ENCODE data around the gene TMPRSS3. TPM values are rescaled to one million over a fixed set of nuclear protein-coding genes. Genes with fewer than 3 reads are reported as not detected.

Gene TMPRSS3
- total and polyA plus RNA-seq, 2 donors (not counting 1 experiment from before 2014, with no cell fraction given): 0.10 to 0.12 TPM

DNA sequence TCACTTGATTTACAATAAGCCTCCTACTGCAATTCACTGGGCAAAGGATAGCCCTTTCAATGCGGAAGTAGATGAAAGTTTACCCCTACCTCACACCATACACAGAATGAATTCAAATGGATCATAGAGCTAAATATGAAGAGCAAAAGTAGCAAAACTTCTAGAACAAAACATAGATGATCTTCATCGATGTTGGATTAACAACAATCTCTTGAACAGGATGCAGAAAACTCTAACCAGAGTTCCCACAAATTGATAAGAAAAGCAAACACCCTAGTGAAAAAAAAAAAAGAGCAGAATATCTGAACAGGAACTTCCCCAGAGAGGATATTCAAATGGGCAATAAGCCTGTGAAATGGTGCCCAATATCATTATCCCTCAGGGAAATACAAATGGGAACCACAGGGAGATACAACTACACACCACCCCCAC, 6.0 kb upstream of the TMPRSS3 start:
- POLR2A ChIA-PET: no interaction called here
- no peak overlapping the region for H3K9ac ChIP-seq (ENCODE audit: low read length)
- no peak overlapping the region for H3K4me3 ChIP-seq (ENCODE audit: control extremely low read depth in 1 of 5, extremely low read depth in 1 of 5, insufficient read depth in 1 of 5, low read depth in 2 of 5, low read length in 4 of 5)

DNA sequence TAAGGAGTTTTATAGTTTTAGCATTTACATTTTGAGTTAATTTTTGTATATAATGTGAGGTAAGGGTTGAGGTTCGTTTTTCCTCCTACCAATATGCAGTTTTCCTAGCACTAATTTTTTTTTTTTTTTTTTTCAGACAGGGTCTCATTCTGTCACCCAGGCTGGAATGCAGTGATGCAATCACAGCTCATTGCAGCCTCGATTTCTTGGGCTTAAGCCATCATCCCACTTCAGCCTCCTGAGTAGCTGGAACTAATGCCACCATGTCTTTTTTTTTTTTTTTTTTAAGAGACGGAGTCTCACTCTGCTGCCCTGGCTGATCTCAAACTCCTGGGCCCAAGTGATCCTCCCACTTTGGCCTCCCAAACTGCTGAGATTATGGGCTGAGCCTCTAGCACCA, 5.3 kb upstream of the TMPRSS3 start:
- no peaks in the 10 kb centered on the region for H4K20me1 ChIP-seq (ENCODE audit: control insufficient read depth, insufficient read depth, low read length, poor library complexity, severe bottlenecking)
- 100% methylated on average over 1 of the region's 3 CpGs for WGBS (ENCODE audit: insufficient coverage)
- H3K9me3 ChIP-seq (ENCODE audit: control extremely low read depth in 1 of 3, control insufficient read depth in 2 of 3, insufficient read depth in 1 of 3, low read length in 2 of 3): peaks cover 0 to 3% (median 2%) of the 10 kb centered on the region in 3 donors
- Mint-ChIP-seq H3K4me1 (peaks cover 22% of the 10 kb centered on the region), H3K4me3 (no peak overlapping the region), H3K27me3 (peaks cover 2% of the 10 kb centered on the region), H3K9me3 (ENCODE audit: insufficient read depth) (peaks cover 9% of the 10 kb centered on the region), H3K27ac (no peak overlapping the region)
- H3K9ac ChIP-seq (ENCODE audit: low read length): no peak overlapping the region
- intact Hi-C loops (cut with micrococcal nuclease): no loop called here
- H3K4me1 ChIP-seq (ENCODE audit: control insufficient read depth in 2 of 2, insufficient read depth in 2 of 2, low read length in 2 of 2): peaks cover 4 to 5% of the 10 kb centered on the region in 2 donors
- DNase-seq (no peak), ATAC-seq (ENCODE audit: low read depth) (no peak)
- ChIA-PET CTCF (interaction anchor here (1.1 kb wide), 2 partner anchors 8 to 14 kb away, joined by 3 read pairs; no protein-coding TSS in a partner anchor), POLR2A (no interaction called here)
- no peaks in the 10 kb centered on the region for H3K36me3 ChIP-seq (replicated peaks in 1 of 2; ENCODE audit: control extremely low read depth in 1 of 2, control insufficient read depth in 1 of 2, extremely low read depth in 1 of 2, insufficient read depth in 2 of 2, low read length in 1 of 2)
- H3K4me2 ChIP-seq (replicated peaks; ENCODE audit: low read depth, low read length, poor library complexity, severe bottlenecking): no peak overlapping the region
- H2AFZ ChIP-seq (ENCODE audit: insufficient read depth, low read depth, low read length, poor library complexity, severe bottlenecking): no peak overlapping the region
- H3K4me3 ChIP-seq (ENCODE audit: control extremely low read depth in 1 of 5, extremely low read depth in 1 of 5, insufficient read depth in 1 of 5, low read depth in 2 of 5, low read length in 4 of 5): no peak overlapping the region
- H3K79me2 ChIP-seq (ENCODE audit: control insufficient read depth, insufficient read depth, low read length): no peaks in the 10 kb centered on the region
- no peak overlapping the region for H3K27ac ChIP-seq (ENCODE audit: low read length in 2 of 2)
- no peak for TF ChIP-seq EZH2 (IDR thresholded peaks at IDR 0.05; ENCODE audit: borderline replicate concordance, insufficient read depth, low read depth, low read length, poor library complexity, severe bottlenecking)
- TF ChIP-seq, protein P1, sequence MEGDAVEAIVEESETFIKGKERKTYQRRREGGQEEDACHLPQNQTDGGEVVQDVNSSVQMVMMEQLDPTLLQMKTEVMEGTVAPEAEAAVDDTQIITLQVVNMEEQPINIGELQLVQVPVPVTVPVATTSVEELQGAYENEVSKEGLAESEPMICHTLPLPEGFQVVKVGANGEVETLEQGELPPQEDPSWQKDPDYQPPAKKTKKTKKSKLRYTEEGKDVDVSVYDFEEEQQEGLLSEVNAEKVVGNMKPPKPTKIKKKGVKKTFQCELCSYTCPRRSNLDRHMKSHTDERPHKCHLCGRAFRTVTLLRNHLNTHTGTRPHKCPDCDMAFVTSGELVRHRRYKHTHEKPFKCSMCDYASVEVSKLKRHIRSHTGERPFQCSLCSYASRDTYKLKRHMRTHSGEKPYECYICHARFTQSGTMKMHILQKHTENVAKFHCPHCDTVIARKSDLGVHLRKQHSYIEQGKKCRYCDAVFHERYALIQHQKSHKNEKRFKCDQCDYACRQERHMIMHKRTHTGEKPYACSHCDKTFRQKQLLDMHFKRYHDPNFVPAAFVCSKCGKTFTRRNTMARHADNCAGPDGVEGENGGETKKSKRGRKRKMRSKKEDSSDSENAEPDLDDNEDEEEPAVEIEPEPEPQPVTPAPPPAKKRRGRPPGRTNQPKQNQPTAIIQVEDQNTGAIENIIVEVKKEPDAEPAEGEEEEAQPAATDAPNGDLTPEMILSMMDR (IDR thresholded peaks at IDR 0.05): no peak
- H3K27me3 ChIP-seq (replicated peaks in 1 of 4; ENCODE audit: control extremely low read depth in 1 of 4, control insufficient read depth in 3 of 4, insufficient read depth in 4 of 4, low read length in 3 of 4): peaks cover 0 to 2% (median 0%) of the 10 kb centered on the region in 4 experiments

More for the DNA sequence above, 6.0 kb upstream of the TMPRSS3 start:
- intact Hi-C loops (cut with micrococcal nuclease): no loop called here
- TF ChIP-seq, protein P1 (IDR thresholded peaks at IDR 0.05): no peak
- TF ChIP-seq EZH2 (IDR thresholded peaks at IDR 0.05; ENCODE audit: borderline replicate concordance, insufficient read depth, low read depth, low read length, poor library complexity, severe bottlenecking): no peak
- Mint-ChIP-seq H3K27ac (no peak overlapping the region), H3K27me3 (peaks cover 2% of the 10 kb centered on the region), H3K4me3 (no peak overlapping the region), H3K4me1 (peaks cover 22% of the 10 kb centered on the region), H3K9me3 (ENCODE audit: insufficient read depth) (peaks cover 9% of the 10 kb centered on the region)
- Histone ChIP-seq H3K9me3 (ENCODE audit: control extremely low read depth in 1 of 3, control insufficient read depth in 2 of 3, insufficient read depth in 1 of 3, low read length in 2 of 3) (peaks cover 0 to 3% (median 2%) of the 10 kb centered on the region in 3 donors), H3K79me2 (ENCODE audit: control insufficient read depth, insufficient read depth, low read length) (no peaks in the 10 kb centered on the region), H3K27me3 (replicated peaks in 1 of 4; ENCODE audit: control extremely low read depth in 1 of 4, control insufficient read depth in 3 of 4, insufficient read depth in 4 of 4, low read length in 3 of 4) (peaks cover 0 to 2% (median 0%) of the 10 kb centered on the region in 4 experiments), H3K36me3 (replicated peaks in 1 of 2; ENCODE audit: control extremely low read depth in 1 of 2, control insufficient read depth in 1 of 2, extremely low read depth in 1 of 2, insufficient read depth in 2 of 2, low read length in 1 of 2) (no peaks in the 10 kb centered on the region), H2AFZ (ENCODE audit: insufficient read depth, low read depth, low read length, poor library complexity, severe bottlenecking) (no peak overlapping the region), H3K4me2 (replicated peaks; ENCODE audit: low read depth, low read length, poor library complexity, severe bottlenecking) (no peak overlapping the region), H3K4me1 (ENCODE audit: control insufficient read depth in 2 of 2, insufficient read depth in 2 of 2, low read length in 2 of 2) (peaks cover 4 to 5% of the 10 kb centered on the region in 2 donors), H3K27ac (ENCODE audit: low read length in 2 of 2) (no peak overlapping the region), H4K20me1 (ENCODE audit: control insufficient read depth, insufficient read depth, low read length, poor library complexity, severe bottlenecking) (no peaks in the 10 kb centered on the region)
- WGBS (ENCODE audit: insufficient coverage): 83% methylated on average over 1 of the region's 2 CpGs
- CTCF ChIA-PET: interaction anchor here (1.1 kb wide), 1 partner anchor 14 kb away, joined by 3 read pairs; no protein-coding TSS in a partner anchor
- no peak for DNase-seq
- no peak for ATAC-seq (ENCODE audit: low read depth)

All from B cell (primary cell).